ENCODE measurements around the gene RASA3.
A peak's percentile ranks its signal among the peaks of the same experiment; 100 is the strongest.
"Not testable (repeated sequence)": the region's sequence is repeated elsewhere in the genome, so short reads cannot be mapped to it uniquely, and the experiment has no call there.

The RASA3 gene

GRCh38 chr13:114029866-114030625 lies 102.4 kb downstream of the RASA3 start:
- DNase-seq = no peak

GRCh38 chr13:114027826-114028225 lies 104.6 kb downstream of the RASA3 start:
- DNase-seq = no peak

DNA sequence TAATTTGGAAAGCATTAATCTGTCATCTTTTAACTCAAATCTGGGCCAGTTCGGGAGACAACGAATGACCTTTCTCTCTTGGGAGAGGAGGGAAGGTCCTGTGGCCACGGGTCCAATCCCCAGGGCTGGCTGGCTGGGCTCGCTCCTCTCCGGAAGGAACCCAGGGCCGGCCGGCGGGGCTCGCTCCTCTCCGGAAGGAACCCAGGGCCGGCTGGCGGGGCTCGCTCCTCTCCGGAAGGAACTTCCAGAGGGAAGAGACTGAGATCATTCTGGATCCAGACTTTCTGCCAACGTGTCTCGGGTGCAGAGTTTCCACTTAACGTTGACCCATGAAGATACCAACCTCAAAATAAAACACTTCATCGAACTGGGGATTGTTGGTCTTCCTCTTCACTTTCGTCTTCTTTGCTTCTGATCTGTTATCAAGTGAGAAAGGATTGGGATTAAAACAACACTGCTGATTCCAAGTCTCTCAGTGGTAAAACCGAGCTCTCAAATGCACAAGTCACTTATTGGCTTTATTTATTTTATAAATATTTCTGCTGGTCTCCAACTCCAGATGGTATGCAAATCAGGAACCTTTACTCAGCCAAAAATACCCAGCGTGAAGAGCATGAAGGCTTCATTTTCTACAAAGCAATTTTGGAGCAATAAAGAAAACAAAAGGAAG lies 105.2 kb downstream of the RASA3 start:
- no peak for DNase-seq

- no peak for DNase-seq
Measured at GRCh38 chr13:114026481-114026880, 105.9 kb downstream of the RASA3 start.

DNA sequence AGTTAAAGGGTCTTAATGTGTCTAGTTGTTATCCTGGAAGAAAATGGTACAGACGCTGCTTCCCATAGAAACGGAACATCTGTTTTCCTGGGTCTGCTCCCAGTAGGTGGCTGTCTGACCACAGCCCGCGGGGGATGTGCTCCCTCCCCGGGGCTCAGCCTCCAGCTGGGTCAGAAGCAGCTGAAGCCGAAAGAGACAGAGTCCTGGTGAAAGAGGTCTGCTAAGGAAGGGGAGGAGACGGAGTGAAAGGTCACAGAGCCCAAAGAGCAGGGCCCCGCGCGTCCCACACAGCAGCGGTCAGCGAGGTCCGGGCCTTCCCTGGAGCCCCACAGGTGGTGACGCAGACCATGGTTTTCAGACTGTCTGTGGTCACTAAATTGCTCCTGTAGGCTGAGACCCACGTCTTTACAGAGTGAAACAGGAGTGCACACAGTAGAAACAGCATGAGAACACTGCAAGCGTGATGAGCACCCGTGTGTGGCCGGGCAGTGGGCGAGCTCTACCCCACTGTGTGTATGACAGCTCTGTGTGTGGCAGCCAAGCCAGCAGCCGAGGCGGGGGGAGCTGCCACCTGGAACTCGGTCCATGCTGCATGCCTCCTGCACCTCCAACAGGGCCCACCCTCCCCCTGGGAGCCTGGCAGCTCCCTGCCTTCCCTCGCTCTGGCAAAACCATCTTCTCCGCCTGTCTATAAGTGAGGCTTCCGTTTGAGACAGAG lies 106.5 kb downstream of the RASA3 start:
- DNase-seq = no peak

DNA sequence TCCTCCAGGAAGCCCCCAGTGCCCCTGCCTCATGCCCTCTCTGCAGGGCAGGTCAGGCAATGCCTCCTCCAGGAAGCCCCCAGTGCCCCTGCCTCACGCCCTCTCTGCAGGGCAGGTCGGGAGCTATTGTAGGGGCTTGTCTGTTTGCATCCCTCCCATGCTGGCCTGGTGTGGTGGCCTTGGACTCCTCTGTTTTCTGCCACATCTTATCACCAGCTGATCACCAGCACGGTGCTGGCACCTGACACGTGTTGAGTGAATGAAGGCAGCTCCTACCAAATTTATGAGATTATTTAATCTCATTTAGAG lies 107.1 kb downstream of the RASA3 start:
- DNase-seq = no peak

GRCh38 chr13:114024603-114025404 lies 107.6 kb downstream of the RASA3 start:
- no peak for DNase-seq

DNA sequence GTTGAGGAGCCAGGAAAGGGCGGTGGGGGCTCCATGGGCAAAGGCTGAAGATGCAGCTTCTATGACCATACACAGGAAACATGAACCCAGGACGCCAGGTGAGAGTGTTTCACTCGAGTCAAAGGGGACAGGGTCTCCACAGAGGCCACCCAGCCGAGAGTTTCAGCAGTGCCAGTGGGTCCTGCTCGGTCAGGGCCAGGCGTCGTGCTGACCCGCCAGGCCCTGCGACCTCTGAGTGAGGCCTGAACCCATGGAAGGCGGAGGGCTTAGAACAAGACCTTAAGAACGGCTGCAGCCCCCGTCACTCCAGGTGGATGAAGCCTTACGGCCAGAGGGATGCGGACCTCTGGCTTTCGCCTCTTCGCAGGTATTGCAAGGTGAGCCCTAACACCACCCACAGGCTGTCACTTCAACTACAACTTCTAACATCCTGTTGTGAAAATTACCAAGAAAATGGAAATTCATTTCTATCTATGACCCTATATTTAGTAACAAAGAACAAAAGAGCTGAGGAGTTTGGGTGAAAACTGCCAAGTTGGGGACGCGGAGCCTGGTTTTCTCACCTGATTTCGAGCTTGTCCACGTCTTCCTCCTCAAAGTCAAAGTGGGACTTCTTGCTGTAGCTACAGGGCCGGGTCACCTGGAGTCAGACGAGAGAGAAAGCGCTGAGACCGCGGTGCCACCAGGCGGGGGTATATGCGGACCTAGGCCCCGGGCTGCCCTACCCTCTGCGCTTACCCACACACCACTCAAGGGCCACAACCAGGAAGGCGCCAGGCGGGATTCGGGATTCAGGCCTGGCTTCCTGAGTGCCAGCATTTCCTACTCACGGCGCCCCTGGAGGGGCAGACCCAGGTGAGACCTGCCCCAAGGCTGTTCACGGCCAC lies 108.5 kb downstream of the RASA3 start:
- DNase-seq = no peak

DNA sequence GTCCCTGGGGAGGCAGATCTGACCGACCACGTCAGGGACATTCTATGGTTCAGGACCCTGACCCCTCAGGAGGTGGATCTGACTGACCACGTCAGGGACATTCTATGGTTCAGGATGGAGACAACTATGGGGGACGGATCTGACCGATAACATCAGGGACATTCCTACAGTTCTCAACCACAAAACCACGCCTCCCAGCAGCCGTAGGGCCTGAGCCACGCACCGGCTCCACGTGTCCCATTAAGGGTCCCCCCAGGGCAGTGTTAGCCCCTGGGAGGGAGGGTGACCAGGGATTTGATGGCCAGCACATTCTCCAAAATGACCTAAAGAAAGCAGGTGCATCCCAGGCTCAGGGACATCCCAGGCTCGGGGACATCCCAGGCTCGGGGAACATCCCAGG lies 109.5 kb downstream of the RASA3 start:
- DNase-seq = no peak

GRCh38 chr13:114022309-114022669 lies 110.1 kb downstream of the RASA3 start:
- DNase-seq = no peak

- no peak for DNase-seq
Measured at GRCh38 chr13:114021464-114022308, 110.7 kb downstream of the RASA3 start.

GRCh38 chr13:114020750-114021463 lies 111.5 kb downstream of the RASA3 start:
- no peak for DNase-seq

DNA sequence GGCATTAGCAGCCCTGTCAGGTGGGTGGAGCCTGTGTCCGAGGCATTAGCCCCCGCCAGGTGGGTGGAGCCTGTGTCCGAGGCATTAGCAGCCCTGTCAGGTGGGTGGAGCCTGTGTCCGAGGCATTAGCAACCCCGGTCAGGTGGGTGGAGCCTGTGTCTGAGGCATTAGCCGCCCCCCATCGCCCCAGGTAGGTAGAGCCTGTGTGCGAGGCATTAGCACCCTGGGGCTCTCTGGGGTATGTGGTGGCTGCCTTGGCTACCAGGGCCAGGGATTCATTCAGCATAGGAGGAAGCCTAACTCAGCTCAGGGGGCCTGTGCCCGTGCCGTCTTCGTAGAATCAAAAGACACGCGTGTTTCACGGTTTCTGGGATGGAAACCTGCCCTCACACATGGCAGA lies 112.3 kb downstream of the RASA3 start:
- not testable (repeated sequence) for DNase-seq

DNA sequence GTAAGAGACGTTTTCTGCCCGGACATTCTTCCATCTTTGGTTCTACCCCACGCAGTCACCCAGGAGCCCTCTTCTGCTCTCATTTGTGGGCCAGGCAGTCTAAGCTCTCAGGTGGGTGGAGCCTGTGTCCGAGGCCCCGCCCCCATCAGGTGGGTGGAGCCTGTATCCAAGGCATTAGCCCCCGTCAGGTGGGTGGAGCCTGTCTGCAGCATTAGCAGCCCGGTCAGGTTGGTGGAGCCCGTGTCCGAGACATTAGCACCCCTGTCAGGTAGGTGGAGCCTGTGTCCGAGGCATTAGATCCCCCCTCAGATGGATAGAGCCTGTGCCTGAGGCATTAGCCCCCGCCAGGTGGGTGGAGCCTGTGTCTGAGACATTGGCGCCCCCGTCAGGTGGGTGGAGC lies 113.1 kb downstream of the RASA3 start:
- DNase-seq = peak; percentile 52

GRCh38 chr13:114018461-114019055 lies 113.9 kb downstream of the RASA3 start:
- no peak for DNase-seq

- no peak for DNase-seq
Measured at GRCh38 chr13:114017966-114018365, 114.5 kb downstream of the RASA3 start.

- DNase-seq = no peak
Measured at GRCh38 chr13:114017028-114017630, 115.3 kb downstream of the RASA3 start.

DNA sequence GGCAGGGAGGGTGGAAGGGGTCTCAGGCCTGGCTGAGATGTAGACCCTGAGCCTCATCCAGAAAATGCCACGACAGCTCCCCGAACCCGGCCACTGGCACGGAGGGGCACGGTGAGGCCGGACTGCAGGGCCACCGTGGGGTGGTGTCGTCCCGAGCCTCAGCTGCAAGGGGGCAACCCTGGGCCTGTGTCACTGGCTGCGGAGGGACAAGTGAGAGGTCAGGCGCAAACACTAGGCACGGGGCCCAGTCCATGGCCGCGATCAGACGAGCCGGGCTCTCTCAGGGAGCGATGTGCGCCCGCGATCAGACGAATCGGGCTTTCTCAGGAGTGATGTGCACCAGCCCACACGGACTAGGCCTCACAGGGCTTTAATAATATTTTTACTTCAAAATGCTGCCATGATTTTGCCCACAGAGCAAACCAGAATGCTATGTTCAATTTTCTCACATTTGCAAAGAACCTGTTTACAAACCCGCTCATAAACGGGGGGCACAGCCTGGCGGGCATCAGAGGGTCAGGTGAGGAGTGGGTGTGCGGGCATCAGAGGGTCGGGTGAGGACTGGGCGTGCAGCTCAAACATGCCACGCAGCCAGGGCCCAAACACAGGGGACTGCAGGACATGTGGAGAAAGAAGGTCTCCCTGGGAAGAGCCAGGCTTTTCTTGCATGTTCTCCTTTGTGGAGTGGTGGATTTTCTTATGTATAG lies 115.9 kb downstream of the RASA3 start:
- DNase-seq = no peak

DNA sequence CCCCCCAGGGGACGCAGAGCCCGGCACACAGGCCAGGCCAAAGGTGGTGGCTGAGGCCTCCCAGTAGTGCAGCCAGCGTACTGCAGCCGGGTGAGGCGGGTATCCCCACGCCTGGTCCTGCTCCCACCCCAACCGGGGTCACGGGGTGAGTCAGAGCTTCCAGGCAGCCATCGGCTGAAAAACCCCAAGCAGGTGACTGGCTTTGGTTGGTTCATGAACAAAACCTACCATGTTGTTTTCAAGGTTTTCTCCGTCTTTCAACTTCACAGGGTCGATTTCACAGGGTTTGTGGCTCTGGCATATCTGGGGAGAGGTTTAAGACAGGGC lies 116.5 kb downstream of the RASA3 start:
- DNase-seq = no peak

Data from activated CD4-positive, alpha-beta T cell treated with anti-CD3 and anti-CD28 coated beads, Interleukin-2, amount 50 U/mL, for 1 hour (primary cell).